GM23248 (cell line): ENCODE results near the gene CAMLG. TPM values are rescaled to one million over a fixed set of nuclear protein-coding genes. Genes with fewer than 3 reads are reported as not detected.
"Not testable (repeated sequence)": the region's sequence is repeated elsewhere in the genome, so short reads cannot be mapped to it uniquely, and the experiment has no call there.

Source experiments
- DNase-seq: peaks from one replicate; pipeline ENCODE4 v3.0.0-alpha.2; 2015
- H2AFZ ChIP-seq: fragments of 200-600 bp; sonication (generic); 2 replicates; pipeline ENCODE4 v1.6.1; 2016; ENCODE audit warnings: antibody characterized with exemption
- H3F3A ChIP-seq: fragments of 200-600 bp; sonication (generic); 2 replicates; pipeline ENCODE4 v1.6.1; 2016; ENCODE audit warnings: mild to moderate bottlenecking, antibody characterized with exemption, mixed run types; ENCODE audit not compliant: insufficient read depth
- H3K27ac ChIP-seq: fragments of 200-600 bp; sonication (generic); 2 replicates; pipeline ENCODE4 v1.5.1; 2016; ENCODE audit warnings: mild to moderate bottlenecking
- H3K27me3 ChIP-seq: fragments of 200-600 bp; sonication (generic); replicated peaks from 2 replicates; pipeline ENCODE4 v1.6.1; 2016; ENCODE audit warnings: mild to moderate bottlenecking; ENCODE audit not compliant: insufficient read depth
- H3K36me3 ChIP-seq: fragments of 200-600 bp; sonication (generic); 2 replicates; pipeline ENCODE4 v1.6.1; 2016; ENCODE audit warnings: low read depth, mild to moderate bottlenecking
- H3K4me1 ChIP-seq: fragments of 200-600 bp; sonication (generic); 2 replicates; pipeline ENCODE4 v1.6.1; 2016; ENCODE audit warnings: mild to moderate bottlenecking; ENCODE audit not compliant: insufficient read depth
- H3K4me2 ChIP-seq: fragments of 200-600 bp; sonication (generic); one replicate; pipeline ENCODE4 v1.6.1; 2016; ENCODE audit warnings: mild to moderate bottlenecking; ENCODE audit not compliant: unreplicated experiment
- H3K4me3 ChIP-seq: fragments of 200-600 bp; sonication (generic); 2 replicates; pipeline ENCODE4 v1.5.1; 2016; ENCODE audit warnings: mild to moderate bottlenecking
- H3K79me2 ChIP-seq: fragments of 200-600 bp; sonication (generic); 2 replicates; pipeline ENCODE4 v1.6.1; 2016; ENCODE audit warnings: mild to moderate bottlenecking; ENCODE audit not compliant: insufficient read depth
- H3K9ac ChIP-seq: fragments of 200-600 bp; sonication (generic); 2 replicates; pipeline ENCODE4 v1.6.1; 2016; ENCODE audit warnings: mild to moderate bottlenecking
- H3K9me2 ChIP-seq: fragments of 200-600 bp; sonication (generic); 2 replicates; pipeline ENCODE4 v1.6.1; 2016; ENCODE audit warnings: mixed run types, mild to moderate bottlenecking, moderate library complexity; ENCODE audit not compliant: insufficient read depth
- H3K9me3 ChIP-seq: fragments of 200-600 bp; sonication (generic); one replicate; pipeline ENCODE4 v1.6.1; 2017; ENCODE audit warnings: low read depth
- H4K20me1 ChIP-seq: fragments of 200-600 bp; sonication (generic); 2 replicates; pipeline ENCODE4 v1.6.0; 2016; ENCODE audit not compliant: insufficient read depth
- EZH2 ChIP-seq: fragments of 200-600 bp; sonication (generic); IDR thresholded peaks from 2 replicates; pipeline ENCODE4 v1.6.1; 2018; ENCODE audit warnings: antibody characterized with exemption, mild to moderate bottlenecking; ENCODE audit not compliant: insufficient read depth, poor library complexity, severe bottlenecking
- EZH2phosphoT487 ChIP-seq: fragments of 200-600 bp; sonication (generic); IDR thresholded peaks from 2 replicates; pipeline ENCODE4 v1.6.1; 2018; ENCODE audit warnings: antibody characterized with exemption, moderate library complexity, mild to moderate bottlenecking, low read depth; ENCODE audit not compliant: insufficient read depth
- WGBS, 2 experiments: methylation state at CpG; one replicate each; pipeline ENCODE4 v1.1.6; 2015 to 2017; ENCODE audit warnings: low lambda C conversion rate in 2 of 2, low coverage in 1 of 2; ENCODE audit errors: missing lambda C conversion rate in 2 of 2; 5-methylcytosine and 5-hydroxymethylcytosine counted together
- in situ Hi-C: fragments of 300-500 bp; cut with MboI; formaldehyde crosslinking; loops from 2 replicates; pipeline ENCODE4 v1.15.0; 2020
- polyA plus RNA-seq: library from polyadenylated mRNA; unstranded; fragments of >200 nt; fragmentation: Nextera tagmentation; extraction: Ambion mirVana; gene quantifications from 2 replicates; pipeline ENCODE4 v1.2.1, GENCODE V29; 2016
- total RNA-seq: library from RNA; depleted of rRNA; stranded (reverse); fragments of >200 nt; shearing (Covaris generic); gene quantifications from 2 replicates; pipeline ENCODE4 v1.2.3, GENCODE V29; 2014

Gene CAMLG
- total and polyA plus RNA-seq, 2 experiments from 2014 or later: 35.3 to 45.0 TPM

- Histone ChIP-seq H3K4me2 (no peak overlapping the region), H4K20me1 (no peaks in the 10 kb centered on the region), H3K9me2 (no peaks in the 10 kb centered on the region), H3K4me3 (no peak overlapping the region), H3K27me3 (no peaks in the 10 kb centered on the region), H3K27ac (no peak overlapping the region), H3K9ac (no peak overlapping the region), H3K79me2 (peaks cover 18% of the 10 kb centered on the region), H3F3A (no peaks in the 10 kb centered on the region), H3K36me3 (peaks cover 84% of the 10 kb centered on the region), H3K9me3 (no peaks in the 10 kb centered on the region), H2AFZ (no peak overlapping the region), H3K4me1 (no peaks in the 10 kb centered on the region)
- no peak for DNase-seq
- 93 to 94% methylated on average over 5 of the region's 5 CpGs for WGBS, 2 experiments
- in situ Hi-C loops: no loop called here
- TF ChIP-seq EZH2phosphoT487 (no peak), EZH2 (no peak)
Measured at GRCh38 chr5:134714120-134714519, 24.2 kb upstream of the CAMLG start.

- Histone ChIP-seq H3K9me3 (no peaks in the 10 kb centered on the region), H4K20me1 (no peaks in the 10 kb centered on the region), H3K4me3 (no peak overlapping the region), H2AFZ (no peak overlapping the region), H3K9me2 (no peaks in the 10 kb centered on the region), H3K27ac (no peak overlapping the region), H3K27me3 (no peaks in the 10 kb centered on the region), H3K4me1 (no peaks in the 10 kb centered on the region), H3K9ac (no peak overlapping the region), H3K4me2 (no peak overlapping the region), H3K36me3 (peaks cover 80% of the 10 kb centered on the region), H3F3A (no peaks in the 10 kb centered on the region), H3K79me2 (peaks cover 18% of the 10 kb centered on the region)
- DNase-seq: no peak
- WGBS, 2 experiments: 93 to 95% methylated on average over 3 of the region's 3 CpGs
- TF ChIP-seq EZH2 (no peak), EZH2phosphoT487 (no peak)
- in situ Hi-C loops: no loop called here
Measured at GRCh38 chr5:134714541-134714940, 23.8 kb upstream of the CAMLG start.

GRCh38 chr5:134715466-134715865 is 22.9 kb upstream of the CAMLG start:
- Histone ChIP-seq H3K36me3 (peaks cover 77% of the 10 kb centered on the region), H3K79me2 (peaks cover 18% of the 10 kb centered on the region)
- in situ Hi-C loops, H4K20me1 ChIP-seq, H3K27ac ChIP-seq, H3K4me3 ChIP-seq, H3K9ac ChIP-seq, H3K4me1 ChIP-seq, H3K9me3 ChIP-seq, DNase-seq, H2AFZ ChIP-seq, H3K4me2 ChIP-seq, H3K27me3 ChIP-seq, H3F3A ChIP-seq, H3K9me2 ChIP-seq: not testable (repeated sequence)
- WGBS, 2 experiments: 96 to 97% methylated on average over 4 of the region's 4 CpGs

GRCh38 chr5:134724872-134725271 is 13.5 kb upstream of the CAMLG start:
- H2AFZ ChIP-seq: no peak overlapping the region
- no peak overlapping the region for H3K4me2 ChIP-seq
- in situ Hi-C loops: no loop called here
- DNase-seq: no peak
- H3K27ac ChIP-seq: no peak overlapping the region
- no peak overlapping the region for H3K4me3 ChIP-seq
- H4K20me1 ChIP-seq: no peaks in the 10 kb centered on the region
- no peak overlapping the region for H3K9ac ChIP-seq
- H3K4me1 ChIP-seq: no peaks in the 10 kb centered on the region
- no peaks in the 10 kb centered on the region for H3K79me2 ChIP-seq
- peaks cover 22% of the 10 kb centered on the region for H3F3A ChIP-seq
- 67 to 73% methylated on average over 1 of the region's 1 CpG for WGBS, 2 experiments
- H3K36me3 ChIP-seq: peaks cover 67% of the 10 kb centered on the region
- TF ChIP-seq EZH2: no peak
- TF ChIP-seq EZH2phosphoT487: no peak
- no peaks in the 10 kb centered on the region for H3K9me3 ChIP-seq
- no peaks in the 10 kb centered on the region for H3K27me3 ChIP-seq
- H3K9me2 ChIP-seq: no peaks in the 10 kb centered on the region

- Histone ChIP-seq H3K4me3 (no peak overlapping the region), H3K27me3 (no peaks in the 10 kb centered on the region), H3K79me2 (no peaks in the 10 kb centered on the region), H3K27ac (no peak overlapping the region), H3K36me3 (no peaks in the 10 kb centered on the region), H3K9ac (no peak overlapping the region), H3K4me2 (no peak overlapping the region), H3K4me1 (no peaks in the 10 kb centered on the region), H2AFZ (no peak overlapping the region), H4K20me1 (no peaks in the 10 kb centered on the region), H3F3A (peaks cover 12% of the 10 kb centered on the region; the same call in 1 of the 2 replicates), H3K9me3 (no peaks in the 10 kb centered on the region), H3K9me2 (no peaks in the 10 kb centered on the region)
- no peak for DNase-seq
- TF ChIP-seq EZH2phosphoT487 (no peak), EZH2 (no peak)
- 37 to 43% methylated on average over 3 of the region's 3 CpGs for WGBS, 2 experiments
- in situ Hi-C loops: no loop called here
Measured at GRCh38 chr5:134732819-134733218, 5.5 kb upstream of the CAMLG start.
